Measurements from ENCODE around the gene CREB3L2. TPM values are rescaled to one million over a fixed set of nuclear protein-coding genes. Genes with fewer than 3 reads are reported as not detected.
A peak's percentile ranks its signal among the peaks of the same experiment; 100 is the strongest.

Gene CREB3L2
- total and polyA plus RNA-seq, 2 experiments from 2014 or later, result 37.6 to 38.3 TPM

DNA sequence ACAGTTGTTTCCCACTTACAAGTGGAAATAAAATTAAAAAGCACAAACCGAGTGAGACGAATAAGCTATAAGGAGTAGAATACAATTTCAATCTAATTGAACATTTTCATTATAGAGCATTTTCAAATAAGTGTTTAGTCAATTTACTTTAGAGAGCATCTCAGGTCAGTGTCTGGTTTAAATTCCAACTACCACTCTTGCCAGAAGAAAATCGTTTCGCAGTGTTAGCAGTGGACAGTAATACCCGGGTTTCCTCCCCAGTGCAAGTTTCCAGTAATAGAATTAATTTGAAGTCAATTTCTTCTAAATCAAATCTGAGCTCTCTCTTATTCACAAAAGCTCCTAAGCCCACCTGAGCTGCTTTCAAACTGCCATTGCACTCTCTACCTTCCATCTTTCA lies 45.7 kb downstream of the CREB3L2 start:
- Histone ChIP-seq H2AFZ (no peak overlapping the region), H3K27ac (peak overlapping the region; percentile 93), H3K79me2 (peaks cover 83% of the 10 kb centered on the region), H3K9me2 (replicated peaks; ENCODE audit: insufficient read depth) (no peaks in the 10 kb centered on the region), H3K4me1 (ENCODE audit: insufficient read depth) (peaks cover 53% of the 10 kb centered on the region), H3K27me3 (no peaks in the 10 kb centered on the region), H3K9me3 (ENCODE audit: low read depth) (no peaks in the 10 kb centered on the region), H3K4me3 (no peak overlapping the region), H3K4me2 (peak overlapping the region; percentile 42), H3K36me3 (replicated peaks; ENCODE audit: insufficient read depth, low read depth) (no peaks in the 10 kb centered on the region), H4K20me1 (ENCODE audit: insufficient read depth, poor library complexity, severe bottlenecking) (peaks cover 9% of the 10 kb centered on the region)
- no peak for DNase-seq (ENCODE audit: low spot score)
- 79% methylated on average over 5 of the region's 5 CpGs for WGBS (ENCODE audit: low lambda C conversion rate, missing lambda C conversion rate)
- TF ChIP-seq, protein P1, sequence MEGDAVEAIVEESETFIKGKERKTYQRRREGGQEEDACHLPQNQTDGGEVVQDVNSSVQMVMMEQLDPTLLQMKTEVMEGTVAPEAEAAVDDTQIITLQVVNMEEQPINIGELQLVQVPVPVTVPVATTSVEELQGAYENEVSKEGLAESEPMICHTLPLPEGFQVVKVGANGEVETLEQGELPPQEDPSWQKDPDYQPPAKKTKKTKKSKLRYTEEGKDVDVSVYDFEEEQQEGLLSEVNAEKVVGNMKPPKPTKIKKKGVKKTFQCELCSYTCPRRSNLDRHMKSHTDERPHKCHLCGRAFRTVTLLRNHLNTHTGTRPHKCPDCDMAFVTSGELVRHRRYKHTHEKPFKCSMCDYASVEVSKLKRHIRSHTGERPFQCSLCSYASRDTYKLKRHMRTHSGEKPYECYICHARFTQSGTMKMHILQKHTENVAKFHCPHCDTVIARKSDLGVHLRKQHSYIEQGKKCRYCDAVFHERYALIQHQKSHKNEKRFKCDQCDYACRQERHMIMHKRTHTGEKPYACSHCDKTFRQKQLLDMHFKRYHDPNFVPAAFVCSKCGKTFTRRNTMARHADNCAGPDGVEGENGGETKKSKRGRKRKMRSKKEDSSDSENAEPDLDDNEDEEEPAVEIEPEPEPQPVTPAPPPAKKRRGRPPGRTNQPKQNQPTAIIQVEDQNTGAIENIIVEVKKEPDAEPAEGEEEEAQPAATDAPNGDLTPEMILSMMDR (IDR thresholded peaks at IDR 0.05; ENCODE audit: poor library complexity), result no peak
- TF ChIP-seq EZH2 (IDR thresholded peaks at IDR 0.05; ENCODE audit: borderline replicate concordance) (no peak), EZH2phosphoT487 (IDR thresholded peaks at IDR 0.05; ENCODE audit: low read depth, severe bottlenecking, unreplicated experiment) (no peak)

DNA sequence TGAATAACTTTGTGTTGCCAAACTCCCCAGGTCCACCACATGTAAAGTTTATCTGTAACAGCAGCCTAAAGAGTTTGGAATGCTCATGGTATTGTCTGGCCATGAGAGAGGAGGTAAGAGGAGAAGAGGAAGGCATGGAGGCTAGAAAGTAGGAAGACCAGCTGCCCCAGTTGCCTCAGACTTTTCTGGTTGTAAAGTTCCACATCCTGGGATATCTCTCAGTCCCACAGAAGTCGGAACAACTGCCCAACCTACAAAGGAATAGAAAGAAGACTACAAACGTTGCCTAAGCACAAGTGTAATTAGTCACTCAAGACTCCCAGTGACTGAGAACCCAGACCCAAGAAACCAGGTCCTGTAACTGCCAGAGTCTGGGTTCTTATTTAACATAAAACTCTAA lies 47.3 kb downstream of the CREB3L2 start:
- peak overlapping the region; percentile 62 for H3K4me2 ChIP-seq
- H4K20me1 ChIP-seq (ENCODE audit: insufficient read depth, poor library complexity, severe bottlenecking), result peaks cover 3% of the 10 kb centered on the region
- H3K27me3 ChIP-seq, result no peaks in the 10 kb centered on the region
- peak overlapping the region; percentile 93 for H3K27ac ChIP-seq
- H3K4me1 ChIP-seq (ENCODE audit: insufficient read depth), result peaks cover 64% of the 10 kb centered on the region
- DNase-seq (ENCODE audit: low spot score), result no peak
- H3K4me3 ChIP-seq, result no peak overlapping the region
- whole genome bisulfite sequencing (ENCODE audit: low lambda C conversion rate, missing lambda C conversion rate), result 34% methylated on average over 2 of the region's 2 CpGs
- H3K36me3 ChIP-seq (replicated peaks; ENCODE audit: insufficient read depth, low read depth), result no peaks in the 10 kb centered on the region
- H3K79me2 ChIP-seq, result peaks cover 84% of the 10 kb centered on the region
- TF ChIP-seq, protein P1 (IDR thresholded peaks at IDR 0.05; ENCODE audit: poor library complexity), result no peak
- TF ChIP-seq EZH2phosphoT487 (IDR thresholded peaks at IDR 0.05; ENCODE audit: low read depth, severe bottlenecking, unreplicated experiment), result no peak
- no peak for TF ChIP-seq EZH2 (IDR thresholded peaks at IDR 0.05; ENCODE audit: borderline replicate concordance)
- H3K9me2 ChIP-seq (replicated peaks; ENCODE audit: insufficient read depth), result no peaks in the 10 kb centered on the region
- H2AFZ ChIP-seq, result no peak overlapping the region
- H3K9me3 ChIP-seq (ENCODE audit: low read depth), result no peaks in the 10 kb centered on the region

DNA sequence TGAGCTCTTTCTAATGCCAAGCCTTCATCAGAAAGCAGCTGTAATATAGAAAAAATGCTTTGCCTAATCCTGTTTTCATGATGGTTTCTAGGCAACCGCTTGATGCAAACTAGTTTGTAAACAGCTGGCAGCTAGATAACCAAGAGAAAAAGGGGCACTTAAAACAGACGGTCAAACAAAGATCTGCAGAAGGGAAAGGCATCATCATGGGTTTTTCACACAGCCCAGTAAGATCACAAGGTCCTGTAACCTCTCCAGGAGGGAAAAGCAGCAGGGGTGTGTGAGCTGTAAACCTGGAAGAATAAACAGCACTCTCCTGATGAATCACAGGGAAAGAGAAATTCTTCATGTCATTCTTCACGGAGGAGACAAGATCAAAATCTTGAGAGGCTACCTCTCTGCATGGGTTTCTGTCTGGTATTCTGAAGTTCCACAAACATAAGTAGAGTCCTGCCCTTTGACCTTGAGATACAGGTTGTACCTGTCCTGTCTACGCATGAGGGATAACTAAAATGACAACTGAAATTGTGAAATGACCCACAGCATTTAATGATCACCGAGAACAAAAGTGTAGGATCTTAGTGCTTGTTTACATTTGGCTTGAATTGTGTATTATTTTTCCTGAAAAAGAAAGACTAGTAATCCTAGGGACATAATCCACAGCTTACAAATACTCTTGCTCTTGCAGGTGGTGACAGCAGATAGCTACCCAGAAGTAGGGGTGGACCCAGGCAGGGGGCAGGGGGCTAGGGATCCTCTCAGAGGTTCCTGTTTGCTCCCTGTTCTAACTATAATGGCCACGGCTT lies 48.0 kb downstream of the CREB3L2 start:
- H2AFZ ChIP-seq, result no peak overlapping the region
- no peak overlapping the region for H3K4me3 ChIP-seq
- no peaks in the 10 kb centered on the region for H3K36me3 ChIP-seq (replicated peaks; ENCODE audit: insufficient read depth, low read depth)
- TF ChIP-seq EZH2phosphoT487 (IDR thresholded peaks at IDR 0.05; ENCODE audit: low read depth, severe bottlenecking, unreplicated experiment) (no peak), EZH2 (IDR thresholded peaks at IDR 0.05; ENCODE audit: borderline replicate concordance) (no peak)
- TF ChIP-seq, protein P1 (IDR thresholded peaks at IDR 0.05; ENCODE audit: poor library complexity), result no peak
- H3K9me3 ChIP-seq (ENCODE audit: low read depth), result no peaks in the 10 kb centered on the region
- peak; percentile 79 for DNase-seq (ENCODE audit: low spot score)
- H3K4me2 ChIP-seq, result peak overlapping the region; percentile 62
- no peaks in the 10 kb centered on the region for H3K9me2 ChIP-seq (replicated peaks; ENCODE audit: insufficient read depth)
- H3K27ac ChIP-seq, result peak overlapping the region; percentile 93
- no peaks in the 10 kb centered on the region for H4K20me1 ChIP-seq (ENCODE audit: insufficient read depth, poor library complexity, severe bottlenecking)
- H3K4me1 ChIP-seq (ENCODE audit: insufficient read depth), result peaks cover 66% of the 10 kb centered on the region
- H3K79me2 ChIP-seq, result peaks cover 83% of the 10 kb centered on the region
- WGBS (ENCODE audit: low lambda C conversion rate, missing lambda C conversion rate), result 15% methylated on average over 6 of the region's 6 CpGs
- no peaks in the 10 kb centered on the region for H3K27me3 ChIP-seq

All from hepatocyte (in vitro differentiated cells).